H7 (cell line): Measurements from ENCODE around the gene ACTL10. TPM values are rescaled to one million over a fixed set of nuclear protein-coding genes. Genes with fewer than 3 reads are reported as not detected.
"Not testable (repeated sequence)": the region's sequence is repeated elsewhere in the genome, so short reads cannot be mapped to it uniquely, and the experiment has no call there.

Experiments
- DNase-seq: peaks from one replicate; pipeline ENCODE4 v3.0.0; 2012
- H3K27me3 ChIP-seq: 2 replicates; pipeline ENCODE4 v1.6.0; 2011; ENCODE audit warnings: mild to moderate bottlenecking, low read length; ENCODE audit not compliant: control insufficient read depth, insufficient read depth
- H3K36me3 ChIP-seq: replicated peaks from 2 replicates; pipeline ENCODE4 v1.5.1; 2011; ENCODE audit warnings: low read length; ENCODE audit not compliant: control insufficient read depth, insufficient read depth
- H3K4me3 ChIP-seq: 2 replicates; pipeline ENCODE4 v1.5.1; 2011; ENCODE audit warnings: low read depth, mild to moderate bottlenecking, control low read depth, low read length, moderate library complexity; ENCODE audit not compliant: insufficient read depth
- total RNA-seq: library from RNA; depleted of rRNA; stranded (reverse); fragments of >200 nt; shearing (Covaris generic); gene quantifications from 2 replicates; pipeline ENCODE4 v1.2.3, GENCODE V29; 2014

ACTL10 gene
- total RNA-seq, 1 experiment from 2014 or later = 1.4 TPM

DNA sequence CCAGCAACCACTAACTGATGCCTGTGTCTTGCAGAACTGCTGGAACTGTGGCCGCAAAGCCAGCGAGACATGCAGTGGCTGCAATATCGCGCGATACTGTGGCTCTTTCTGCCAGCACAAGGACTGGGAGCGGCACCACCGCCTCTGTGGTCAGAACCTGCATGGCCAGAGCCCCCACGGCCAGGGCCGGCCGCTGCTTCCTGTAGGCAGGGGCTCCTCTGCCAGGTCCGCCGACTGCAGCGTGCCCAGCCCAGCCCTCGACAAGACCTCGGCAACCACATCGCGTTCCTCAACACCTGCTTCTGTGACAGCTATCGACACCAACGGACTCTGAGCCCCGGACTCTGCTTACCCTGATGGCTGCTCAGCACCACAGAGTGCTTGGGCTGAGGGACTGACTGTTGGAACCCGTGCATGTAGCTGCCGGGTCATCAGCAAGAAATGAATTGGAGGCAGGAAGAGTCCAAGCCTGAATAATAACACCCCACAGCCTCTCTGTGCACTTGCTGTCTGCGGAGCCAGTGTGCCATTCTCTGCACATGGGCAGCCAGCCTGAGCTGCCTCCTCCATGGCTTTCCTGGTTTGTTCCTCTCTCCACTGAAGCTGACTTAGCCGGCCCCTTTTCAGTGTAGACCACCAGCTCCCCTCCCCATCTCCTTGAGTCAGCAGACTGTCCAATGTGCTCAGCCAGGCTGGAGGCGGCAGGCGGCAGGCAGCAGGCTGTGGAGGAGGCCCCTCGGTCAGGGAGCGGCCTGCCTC, 22.3 kb upstream of the ACTL10 start:
- Histone ChIP-seq H3K27me3 (no peaks in the 10 kb centered on the region), H3K4me3 (no peak overlapping the region), H3K36me3 (peaks cover 19% of the 10 kb centered on the region)
- peak; percentile 37 for DNase-seq

- H3K4me3 ChIP-seq = no peak overlapping the region
- DNase-seq = no peak
- peaks cover 17% of the 10 kb centered on the region for H3K36me3 ChIP-seq
Observed at GRCh38 chr20:33645072-33645358, 21.7 kb upstream of the ACTL10 start.

GRCh38 chr20:33645396-33645795, 21.3 kb upstream of the ACTL10 start:
- DNase-seq = no peak
- H3K36me3 ChIP-seq = peaks cover 16% of the 10 kb centered on the region
- H3K4me3 ChIP-seq = no peak overlapping the region
- no peaks in the 10 kb centered on the region for H3K27me3 ChIP-seq

More at GRCh38 chr20:33645072-33645358, 21.7 kb upstream of the ACTL10 start:
- no peaks in the 10 kb centered on the region for H3K27me3 ChIP-seq

DNA sequence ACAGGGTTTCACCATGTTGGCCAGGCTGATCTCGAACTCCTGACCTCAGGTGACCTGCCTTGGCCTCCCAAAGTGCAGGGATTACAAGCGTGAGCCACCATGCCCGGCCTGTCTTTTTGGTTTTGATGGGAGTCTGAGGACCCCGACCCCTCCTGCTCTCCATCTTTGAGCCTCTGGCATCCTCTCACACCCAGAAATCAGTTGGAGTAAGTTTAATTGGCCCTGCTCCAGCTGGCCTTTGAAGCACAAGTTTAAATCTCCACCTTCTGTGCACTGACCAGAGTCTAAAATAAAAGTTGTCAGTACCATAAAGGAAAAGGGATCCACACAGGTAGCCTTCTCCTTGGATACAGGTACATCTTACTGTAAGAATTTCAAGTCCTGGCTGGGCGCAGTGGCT, 20.6 kb upstream of the ACTL10 start:
- DNase-seq = no peak
- H3K27me3 ChIP-seq = no peaks in the 10 kb centered on the region
- H3K4me3 ChIP-seq = no peak overlapping the region
- H3K36me3 ChIP-seq = peaks cover 12% of the 10 kb centered on the region

GRCh38 chr20:33646959-33647602, 19.7 kb upstream of the ACTL10 start:
- not testable (repeated sequence) for H3K36me3 ChIP-seq, H3K4me3 ChIP-seq
- DNase-seq = peak; percentile 83

GRCh38 chr20:33647603-33648395, 18.9 kb upstream of the ACTL10 start:
- Histone ChIP-seq H3K4me3 (no peak overlapping the region), H3K27me3 (no peaks in the 10 kb centered on the region), H3K36me3 (peaks cover 10% of the 10 kb centered on the region)
- DNase-seq = peak; percentile 48

More at GRCh38 chr20:33646959-33647602, 19.7 kb upstream of the ACTL10 start:
- not testable (repeated sequence) for H3K27me3 ChIP-seq

- DNase-seq = peak; percentile 31
- H3K27me3 ChIP-seq = no peaks in the 10 kb centered on the region
- peaks cover 8% of the 10 kb centered on the region for H3K36me3 ChIP-seq
- no peak overlapping the region for H3K4me3 ChIP-seq
Observed at GRCh38 chr20:33648396-33649004, 18.2 kb upstream of the ACTL10 start.

DNA sequence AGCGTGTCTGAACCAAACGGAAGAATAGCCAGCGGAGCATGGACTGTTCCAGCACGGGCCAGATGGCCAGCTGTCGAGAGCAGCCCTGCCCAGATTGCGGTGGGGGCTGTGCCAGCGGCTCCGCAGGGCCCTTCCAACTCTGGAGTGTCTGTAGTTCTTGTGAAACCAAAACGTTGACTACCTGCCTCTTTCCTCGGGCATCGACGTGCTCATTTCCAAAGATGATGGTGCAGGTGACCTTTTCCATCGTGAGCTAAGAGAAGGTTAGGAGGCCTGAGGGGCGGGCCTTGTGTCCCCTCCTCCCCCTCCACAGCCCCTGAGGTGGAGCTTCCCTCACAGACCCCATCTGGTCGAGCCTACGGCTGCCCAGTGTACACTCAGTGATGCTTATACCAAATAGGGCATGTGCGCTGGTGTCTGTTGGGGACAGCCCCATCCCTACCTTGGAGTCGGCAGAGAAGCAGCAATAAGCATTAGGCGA, 17.5 kb upstream of the ACTL10 start:
- no peaks in the 10 kb centered on the region for H3K27me3 ChIP-seq
- DNase-seq = peak; percentile 68
- no peak overlapping the region for H3K4me3 ChIP-seq
- H3K36me3 ChIP-seq = peaks cover 8% of the 10 kb centered on the region

DNA sequence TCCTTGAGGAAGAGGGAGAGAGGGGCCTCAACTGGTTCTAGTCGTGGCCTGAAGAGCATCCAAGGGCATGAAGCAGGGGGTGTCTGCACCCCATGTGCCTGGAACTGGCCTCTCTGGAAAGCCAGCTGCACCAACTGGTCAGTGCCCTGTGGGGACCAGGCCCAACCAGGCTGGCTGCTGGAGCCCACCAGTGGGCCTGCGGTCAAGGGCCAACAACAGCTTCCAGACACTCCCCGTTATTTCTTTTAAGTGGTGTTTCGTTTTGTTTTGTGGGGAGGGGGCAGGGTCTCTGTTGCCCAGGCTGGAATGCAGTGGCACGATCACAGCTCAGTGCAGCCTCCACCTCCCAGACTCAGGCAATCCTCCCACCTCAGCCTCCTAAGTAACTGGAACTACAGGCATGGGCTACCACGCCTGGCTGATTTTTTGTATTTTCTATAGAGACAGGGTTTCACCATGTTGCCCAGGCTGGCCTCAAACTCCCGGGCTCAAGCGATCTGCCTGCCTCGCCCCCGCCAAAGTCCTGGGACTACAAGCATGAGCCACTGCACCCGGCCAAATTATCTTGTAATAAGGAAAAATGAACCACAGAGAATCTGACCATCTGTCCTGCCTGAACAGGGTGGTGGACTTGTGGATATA, 16.5 kb upstream of the ACTL10 start:
- peak; percentile 34 for DNase-seq
- Histone ChIP-seq H3K4me3 (no peak overlapping the region), H3K27me3 (no peaks in the 10 kb centered on the region), H3K36me3 (peaks cover 2% of the 10 kb centered on the region)

DNA sequence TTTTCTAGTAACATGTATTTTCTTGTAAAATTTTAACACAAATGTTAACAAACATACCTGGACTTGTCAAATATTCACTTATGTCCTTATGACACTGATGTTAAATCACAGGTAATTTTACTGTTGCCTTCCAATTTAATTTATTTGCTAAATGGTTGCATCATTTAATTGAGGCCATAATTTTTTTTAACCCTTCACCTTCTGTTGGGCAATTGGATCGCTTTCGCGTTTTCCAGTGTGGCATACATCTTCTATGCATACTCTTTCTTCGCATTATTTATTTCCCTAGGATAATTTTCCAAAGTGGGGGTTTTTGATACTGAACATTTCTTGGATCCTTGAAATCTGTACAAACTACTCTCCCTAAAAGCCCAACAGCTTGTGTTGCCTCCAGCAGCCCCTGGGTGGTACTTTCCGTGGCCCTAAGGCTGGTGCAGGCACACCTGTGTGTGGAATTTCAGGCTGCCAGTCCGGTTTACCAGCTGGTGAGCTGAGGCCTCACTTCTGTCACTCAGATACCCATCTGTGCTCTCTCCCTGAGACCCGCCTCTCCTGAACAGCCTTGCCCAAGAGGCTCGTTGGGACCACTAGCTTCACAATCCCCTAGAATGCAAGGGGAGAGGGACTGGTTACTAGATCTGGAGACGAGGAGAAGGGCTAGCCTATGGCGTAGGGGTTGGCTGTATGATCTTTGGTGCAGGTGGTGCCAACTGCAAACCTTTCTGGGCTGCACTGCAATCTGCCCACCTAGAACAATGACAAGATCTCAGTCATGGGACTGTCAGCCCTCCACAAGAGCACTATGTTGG, 15.8 kb upstream of the ACTL10 start:
- DNase-seq = no peak
- Histone ChIP-seq H3K27me3 (no peaks in the 10 kb centered on the region), H3K4me3 (no peak overlapping the region), H3K36me3 (no peaks in the 10 kb centered on the region)

DNA sequence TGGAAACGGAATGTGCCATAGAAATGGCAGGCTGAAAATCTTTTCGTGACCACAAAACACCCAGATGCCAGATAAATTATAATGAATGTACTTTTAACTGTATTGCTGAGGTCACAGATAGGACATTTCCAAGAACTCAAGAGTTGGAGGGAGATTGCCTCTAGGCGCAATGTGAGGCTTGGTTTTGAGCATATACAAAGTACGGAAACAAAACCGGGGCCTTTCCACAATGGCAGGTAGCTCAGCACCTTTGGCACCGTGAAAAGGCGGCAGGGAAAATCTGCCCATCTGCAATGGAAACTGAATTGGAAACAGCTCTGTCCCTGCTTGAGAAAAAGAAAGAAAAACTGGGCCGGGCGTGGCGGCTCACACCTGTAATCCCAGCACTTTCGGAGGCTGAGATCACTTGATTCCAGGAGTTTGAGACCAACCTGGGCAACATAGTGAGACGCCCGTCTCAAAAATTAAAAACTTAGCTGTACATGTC, 15.1 kb upstream of the ACTL10 start:
- H3K36me3 ChIP-seq = no peaks in the 10 kb centered on the region; the same call in 1 of the 2 replicates
- DNase-seq = no peak
- no peak overlapping the region for H3K4me3 ChIP-seq
- no peaks in the 10 kb centered on the region for H3K27me3 ChIP-seq

DNA sequence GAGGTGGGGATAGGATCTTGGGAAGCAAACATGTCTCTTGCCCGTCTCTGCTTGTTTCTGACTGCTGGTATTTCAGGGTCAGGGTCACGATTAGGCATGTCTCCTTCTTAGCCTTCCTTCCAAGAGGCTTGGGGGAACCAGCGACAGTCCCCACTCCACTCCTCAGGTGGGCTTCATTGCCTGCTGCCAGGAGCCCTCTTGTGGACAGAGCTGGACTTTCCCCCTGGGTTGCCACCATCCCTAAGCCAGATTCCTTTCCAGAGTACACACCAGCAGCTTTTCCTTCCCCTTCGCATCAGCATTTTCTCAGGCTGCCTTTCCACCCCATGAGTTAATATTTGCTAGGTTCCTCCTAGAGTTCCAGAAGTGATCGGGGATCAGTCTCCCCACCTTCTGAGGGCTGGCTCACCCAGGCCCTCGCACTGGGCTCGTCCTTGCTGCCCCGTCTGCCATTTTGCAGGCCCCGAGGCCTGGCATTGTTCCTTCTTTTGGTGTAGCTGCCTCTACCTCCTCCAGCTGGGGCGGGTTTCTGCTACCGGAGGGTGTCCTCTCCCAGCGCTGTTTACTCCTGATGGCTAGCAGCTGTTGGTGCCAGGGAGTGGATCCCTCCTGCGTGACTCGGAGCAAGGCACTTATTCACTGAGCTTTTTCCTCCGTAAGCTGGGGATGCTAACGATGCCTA, 13.4 kb upstream of the ACTL10 start:
- no peak overlapping the region for H3K4me3 ChIP-seq
- no peaks in the 10 kb centered on the region for H3K27me3 ChIP-seq
- H3K36me3 ChIP-seq = peaks cover 2% of the 10 kb centered on the region
- DNase-seq = peak; percentile 95
